ENCODE results near the gene ZNF12.

Gene ZNF12

DNA sequence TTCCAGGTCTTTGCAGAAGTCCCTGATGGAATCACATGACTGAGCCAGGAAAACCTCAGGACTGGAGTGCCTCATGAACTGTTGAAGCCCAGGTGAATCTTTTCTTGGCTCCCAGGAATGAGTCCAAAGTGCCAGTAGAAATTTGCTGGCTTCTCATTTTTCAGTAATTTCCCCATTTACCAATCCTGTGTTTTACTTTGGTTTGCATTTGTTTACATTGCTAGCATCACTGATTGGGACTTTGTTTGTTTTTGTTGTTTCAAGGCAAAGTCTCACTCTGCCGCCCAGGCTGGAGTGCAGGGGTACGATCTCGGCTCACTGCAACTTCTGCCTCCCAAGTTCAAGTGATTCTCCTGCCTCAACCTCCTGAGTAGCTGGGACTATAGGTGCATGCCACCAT lies 1.6 kb upstream of the ZNF12 start:
- in situ Hi-C loops (cut with MboI; ENCODE audit: low sequenced_read_pairs, unreplicated experiment) = no loop called here
- TF ChIP-seq, protein P1, sequence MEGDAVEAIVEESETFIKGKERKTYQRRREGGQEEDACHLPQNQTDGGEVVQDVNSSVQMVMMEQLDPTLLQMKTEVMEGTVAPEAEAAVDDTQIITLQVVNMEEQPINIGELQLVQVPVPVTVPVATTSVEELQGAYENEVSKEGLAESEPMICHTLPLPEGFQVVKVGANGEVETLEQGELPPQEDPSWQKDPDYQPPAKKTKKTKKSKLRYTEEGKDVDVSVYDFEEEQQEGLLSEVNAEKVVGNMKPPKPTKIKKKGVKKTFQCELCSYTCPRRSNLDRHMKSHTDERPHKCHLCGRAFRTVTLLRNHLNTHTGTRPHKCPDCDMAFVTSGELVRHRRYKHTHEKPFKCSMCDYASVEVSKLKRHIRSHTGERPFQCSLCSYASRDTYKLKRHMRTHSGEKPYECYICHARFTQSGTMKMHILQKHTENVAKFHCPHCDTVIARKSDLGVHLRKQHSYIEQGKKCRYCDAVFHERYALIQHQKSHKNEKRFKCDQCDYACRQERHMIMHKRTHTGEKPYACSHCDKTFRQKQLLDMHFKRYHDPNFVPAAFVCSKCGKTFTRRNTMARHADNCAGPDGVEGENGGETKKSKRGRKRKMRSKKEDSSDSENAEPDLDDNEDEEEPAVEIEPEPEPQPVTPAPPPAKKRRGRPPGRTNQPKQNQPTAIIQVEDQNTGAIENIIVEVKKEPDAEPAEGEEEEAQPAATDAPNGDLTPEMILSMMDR (IDR thresholded peaks at IDR 0.05; ENCODE audit: borderline replicate concordance, control extremely low read depth, extremely low read depth, insufficient read depth, missing control alignments) = no peak
- no peak for DNase-seq (ENCODE audit: low spot score)

DNA sequence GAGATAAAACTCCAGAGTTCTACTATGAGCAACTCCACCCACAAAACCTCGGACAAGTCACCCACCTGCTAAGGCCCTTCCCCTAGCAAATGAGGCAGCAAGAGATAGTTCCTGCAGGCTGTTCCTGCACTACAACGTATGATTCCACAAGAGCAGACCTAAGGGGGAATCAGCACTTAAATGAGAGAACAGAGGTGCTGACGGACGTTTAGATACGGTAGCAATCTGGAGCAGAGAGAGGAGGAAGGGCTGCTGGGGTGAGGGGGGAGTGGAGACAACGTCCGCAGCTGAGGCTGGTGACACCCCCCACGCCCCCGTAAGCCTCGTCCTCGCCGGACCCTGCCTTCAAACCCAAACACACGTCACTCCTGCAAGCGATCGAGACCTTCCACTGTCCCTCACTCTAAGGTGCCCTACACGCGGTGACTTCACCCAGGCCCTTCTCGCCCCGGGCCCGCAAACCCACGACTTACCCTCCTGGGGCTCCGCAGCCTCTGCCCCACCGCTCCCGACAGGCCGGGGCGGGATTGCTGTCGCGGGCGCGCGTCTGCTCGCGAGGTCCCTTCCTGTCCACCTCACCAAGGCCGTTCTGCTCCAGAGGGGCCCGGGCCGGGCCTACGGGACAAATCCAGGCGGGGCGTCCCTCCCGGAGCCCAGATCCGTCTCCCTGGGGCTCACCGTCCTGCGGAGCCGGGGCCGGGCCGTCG lies 635 bp downstream of the ZNF12 start:
- in situ Hi-C loops (cut with MboI; ENCODE audit: low sequenced_read_pairs, unreplicated experiment) = no loop called here
- TF ChIP-seq, protein P1 (IDR thresholded peaks at IDR 0.05; ENCODE audit: borderline replicate concordance, control extremely low read depth, extremely low read depth, insufficient read depth, missing control alignments) = no peak
- DNase-seq (ENCODE audit: low spot score) = peak; percentile 37

DNA sequence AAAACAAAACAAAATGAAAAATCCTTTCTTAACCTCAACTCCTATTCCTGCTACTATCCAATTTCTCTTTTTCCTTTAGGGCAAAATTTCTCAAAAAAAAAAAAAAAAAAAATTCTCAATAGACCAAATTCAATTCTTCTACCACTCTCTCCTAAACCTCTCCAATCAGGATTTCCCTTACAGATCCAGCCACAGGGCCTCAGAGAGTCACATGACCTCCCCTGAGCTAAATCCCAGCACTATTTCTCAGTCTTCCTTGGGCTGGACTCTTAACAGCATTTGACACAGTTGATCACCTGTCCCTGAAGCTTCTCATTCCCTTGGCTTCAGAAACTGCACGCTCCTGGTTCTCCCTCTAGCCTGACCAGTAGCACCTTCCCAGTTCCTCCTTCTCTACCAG lies 4.9 kb downstream of the ZNF12 start:
- TF ChIP-seq, protein P1 (IDR thresholded peaks at IDR 0.05; ENCODE audit: borderline replicate concordance, control extremely low read depth, extremely low read depth, insufficient read depth, missing control alignments) = no peak
- in situ Hi-C loops (cut with MboI; ENCODE audit: low sequenced_read_pairs, unreplicated experiment) = no loop called here
- DNase-seq (ENCODE audit: low spot score) = no peak

DNA sequence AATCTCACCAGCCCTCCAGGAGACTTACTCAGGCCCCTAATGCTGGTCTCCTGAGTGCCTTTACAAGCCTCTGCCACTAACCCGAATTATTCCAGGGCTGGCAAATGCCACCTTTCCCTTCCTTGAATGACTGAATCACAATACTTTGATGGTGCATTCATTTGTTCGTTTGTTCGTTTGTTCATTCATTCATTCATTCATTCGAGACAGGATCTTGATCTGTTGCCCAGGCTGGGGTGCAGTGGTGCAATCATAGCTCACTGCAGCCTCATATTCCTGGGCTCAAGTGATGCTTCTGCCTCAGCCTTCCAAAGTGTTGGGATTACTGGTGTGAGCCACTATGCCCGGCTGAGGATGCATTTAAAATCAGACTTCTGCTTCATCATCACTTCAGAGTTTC lies 6.0 kb downstream of the ZNF12 start:
- TF ChIP-seq, protein P1 (IDR thresholded peaks at IDR 0.05; ENCODE audit: borderline replicate concordance, control extremely low read depth, extremely low read depth, insufficient read depth, missing control alignments) = no peak
- in situ Hi-C loops (cut with MboI; ENCODE audit: low sequenced_read_pairs, unreplicated experiment) = no loop called here
- no peak for DNase-seq (ENCODE audit: low spot score)

DNA sequence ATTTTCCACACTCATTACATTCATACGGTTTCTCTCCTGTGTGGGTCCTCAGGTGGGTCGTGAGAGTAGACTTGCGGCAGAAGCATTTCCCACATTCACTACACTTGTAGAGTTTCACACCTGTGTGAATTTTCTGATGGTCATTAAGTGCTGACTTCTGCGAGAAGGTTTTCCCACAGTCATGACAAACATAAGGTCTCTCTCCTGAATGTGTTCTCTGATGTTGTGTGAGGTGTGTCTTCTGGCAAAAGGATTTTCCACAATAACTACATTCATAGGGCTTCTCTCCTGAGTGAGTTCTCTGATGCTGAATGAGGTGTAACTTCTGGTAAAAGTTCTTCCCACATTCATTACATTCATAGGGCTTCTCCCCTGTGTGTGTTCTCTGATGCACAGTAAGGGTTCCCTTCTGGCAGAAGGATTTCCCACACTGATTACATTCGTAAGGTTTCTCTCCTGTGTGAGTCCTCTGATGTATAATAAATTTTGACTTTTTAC lies 15.1 kb downstream of the ZNF12 start:
- TF ChIP-seq, protein P1 (IDR thresholded peaks at IDR 0.05; ENCODE audit: borderline replicate concordance, control extremely low read depth, extremely low read depth, insufficient read depth, missing control alignments) = no peak
- no peak for DNase-seq (ENCODE audit: low spot score)
- in situ Hi-C loops (cut with MboI; ENCODE audit: low sequenced_read_pairs, unreplicated experiment) = no loop called here

DNA sequence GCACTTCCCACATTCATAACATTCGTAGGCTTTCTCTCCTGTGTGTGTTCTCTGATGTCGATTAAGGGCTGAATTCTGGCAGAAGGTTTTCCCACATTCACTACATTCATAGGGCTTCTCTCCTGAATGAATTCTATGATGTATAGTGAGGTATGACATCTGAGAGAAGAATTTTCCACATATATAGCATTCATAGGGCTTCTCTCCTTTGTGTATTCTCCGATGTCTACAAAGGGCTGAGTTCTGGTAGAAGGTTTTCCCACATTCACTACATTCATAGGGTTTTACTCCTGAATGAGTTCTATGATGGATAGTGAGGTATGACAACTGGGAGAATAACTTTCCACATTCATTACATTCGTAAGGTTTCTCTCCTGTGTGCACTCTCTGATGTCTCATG lies 15.6 kb downstream of the ZNF12 start:
- DNase-seq (ENCODE audit: low spot score) = no peak
- in situ Hi-C loops (cut with MboI; ENCODE audit: low sequenced_read_pairs, unreplicated experiment) = no loop called here
- TF ChIP-seq, protein P1 (IDR thresholded peaks at IDR 0.05; ENCODE audit: borderline replicate concordance, control extremely low read depth, extremely low read depth, insufficient read depth, missing control alignments) = no peak
